Pulmonary artery endothelial cell (primary cell): ENCODE measurements around the gene SULT4A1. TPM values are rescaled to one million over a fixed set of nuclear protein-coding genes. Genes with fewer than 3 reads are reported as not detected.
"Not testable (repeated sequence)": the region's sequence is repeated elsewhere in the genome, so short reads cannot be mapped to it uniquely, and the experiment has no call there.

Experiments
- DNase-seq: peaks from one replicate; pipeline ENCODE4 v3.0.0-alpha.2; 2011; ENCODE audit warnings: low read depth, low spot score
- total RNA-seq: library from RNA; depleted of rRNA; stranded (reverse); fragments of >200 nt; gene quantifications from 2 replicates; pipeline ENCODE4 v1.2.3, GENCODE V29; 2014

The SULT4A1 gene, protein sequence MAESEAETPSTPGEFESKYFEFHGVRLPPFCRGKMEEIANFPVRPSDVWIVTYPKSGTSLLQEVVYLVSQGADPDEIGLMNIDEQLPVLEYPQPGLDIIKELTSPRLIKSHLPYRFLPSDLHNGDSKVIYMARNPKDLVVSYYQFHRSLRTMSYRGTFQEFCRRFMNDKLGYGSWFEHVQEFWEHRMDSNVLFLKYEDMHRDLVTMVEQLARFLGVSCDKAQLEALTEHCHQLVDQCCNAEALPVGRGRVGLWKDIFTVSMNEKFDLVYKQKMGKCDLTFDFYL
- 0.26 TPM in 1 of 2 replicates, not detected in the other for total RNA-seq

DNA sequence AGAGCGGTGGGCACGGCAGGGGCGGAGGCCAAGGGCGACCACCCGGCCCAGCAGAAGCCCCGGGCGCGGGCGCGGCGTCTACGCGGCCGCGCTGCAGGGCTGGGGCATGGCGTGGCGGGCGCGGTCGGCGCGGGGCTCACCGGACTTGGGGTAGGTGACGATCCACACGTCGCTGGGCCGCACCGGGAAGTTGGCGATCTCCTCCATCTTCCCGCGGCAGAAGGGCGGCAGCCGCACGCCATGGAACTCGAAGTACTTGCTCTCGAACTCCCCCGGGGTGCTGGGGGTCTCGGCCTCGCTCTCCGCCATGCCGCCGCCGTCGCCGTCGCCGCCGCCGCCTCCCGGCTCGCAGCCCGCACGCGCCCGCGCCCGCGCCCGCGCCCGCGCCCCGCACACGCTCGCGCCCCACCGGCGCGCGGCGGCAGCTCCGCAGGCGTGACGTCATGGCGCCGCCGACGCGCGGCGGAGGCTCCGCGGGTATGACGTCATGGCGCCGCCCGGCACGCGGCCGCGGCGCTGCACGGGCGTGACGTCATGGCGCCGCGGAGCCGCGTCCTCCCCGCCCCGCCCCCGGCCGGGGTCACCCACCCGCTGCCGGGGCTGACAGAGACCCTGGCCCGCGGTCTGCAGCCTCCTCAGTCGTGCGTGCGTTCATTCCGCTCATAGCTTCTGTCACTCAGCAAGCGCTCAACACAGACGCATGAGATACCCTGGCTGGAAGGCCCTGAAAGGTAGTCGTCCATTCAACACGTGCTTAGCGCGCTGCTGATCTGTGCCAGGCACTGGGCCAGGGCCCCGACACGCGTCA is at the start of gene SULT4A1:
SULT4A1 (minus strand) TSS at position 440 of the 808 bp plus-strand sequence; CDS start at position 309, 131 bp downstream.
- no peak for DNase-seq

- no peak for DNase-seq
These were observed 49.0 kb upstream of the SULT4A1 start for GRCh38 chr22:43911351-43911750.

DNA sequence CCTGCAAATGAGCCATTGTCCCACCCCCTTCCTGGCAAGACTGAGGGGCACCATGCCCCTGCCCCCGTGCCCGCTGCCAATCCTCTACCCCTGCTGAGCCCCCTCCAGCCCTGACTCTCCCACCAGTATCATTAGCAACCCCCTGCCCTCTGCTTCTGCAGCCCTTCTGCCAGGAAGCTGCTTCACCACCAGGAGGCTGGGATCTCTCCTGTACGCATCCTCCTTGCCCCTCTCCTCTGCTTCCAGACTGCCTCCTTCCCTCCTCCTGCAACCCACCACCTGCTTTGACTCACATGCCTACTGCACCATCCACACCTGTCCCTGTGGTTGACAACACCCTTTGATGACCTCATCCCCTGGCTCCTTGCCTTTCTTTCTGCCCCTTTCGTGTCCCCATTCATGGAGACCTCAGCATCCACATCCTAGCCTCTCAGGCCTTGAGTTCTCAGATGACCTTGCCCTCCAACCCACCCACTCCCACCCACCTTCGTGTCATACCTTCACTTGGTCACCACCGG is 47.9 kb upstream of the SULT4A1 start:
- no peak for DNase-seq

DNA sequence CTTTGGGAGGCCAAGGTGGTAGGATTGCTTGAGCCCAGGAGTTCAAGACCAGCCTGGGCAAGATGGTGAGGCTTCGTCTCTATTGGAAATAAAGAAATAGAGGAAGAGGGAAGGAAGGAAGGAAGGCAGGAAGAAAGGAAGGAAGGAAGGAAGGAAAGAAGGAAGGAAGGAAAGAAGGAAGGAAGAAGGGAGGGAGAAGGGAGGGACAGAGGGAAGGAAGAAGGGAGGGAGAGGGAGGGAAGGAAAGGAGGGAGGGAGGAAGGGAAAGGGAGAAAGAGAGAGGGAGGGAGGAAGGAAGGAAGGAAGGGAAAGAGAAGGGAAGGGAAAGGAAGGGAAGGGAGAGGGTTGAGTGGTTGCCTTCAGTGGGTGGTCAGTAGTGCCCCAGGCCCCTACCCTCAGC is 47.4 kb upstream of the SULT4A1 start:
- DNase-seq: no peak

- DNase-seq: no peak
These were observed 43.4 kb upstream of the SULT4A1 start for GRCh38 chr22:43905681-43906080.

- DNase-seq: not testable (repeated sequence)
These were observed 42.1 kb upstream of the SULT4A1 start for GRCh38 chr22:43904412-43904811.

DNA sequence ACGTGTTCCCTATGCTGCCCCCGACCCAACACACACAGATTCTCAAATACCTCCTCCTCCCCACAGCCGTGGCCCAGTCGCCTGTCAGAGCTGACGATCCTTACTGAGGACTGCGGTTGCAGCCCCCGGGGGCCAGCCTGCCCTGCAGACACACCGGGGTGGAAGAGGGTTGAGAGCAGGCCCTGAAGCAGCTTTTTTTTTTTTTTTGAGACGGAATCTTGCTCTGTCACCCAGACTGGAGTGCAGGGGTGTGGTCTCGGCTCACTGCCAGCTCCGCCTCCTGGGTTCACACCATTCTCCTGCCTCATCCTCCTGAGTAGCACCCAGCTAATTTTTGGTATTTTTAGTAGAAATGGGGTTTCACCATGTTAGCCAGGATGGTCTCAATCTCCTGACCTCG is 40.7 kb upstream of the SULT4A1 start:
- DNase-seq: not testable (repeated sequence)

DNA sequence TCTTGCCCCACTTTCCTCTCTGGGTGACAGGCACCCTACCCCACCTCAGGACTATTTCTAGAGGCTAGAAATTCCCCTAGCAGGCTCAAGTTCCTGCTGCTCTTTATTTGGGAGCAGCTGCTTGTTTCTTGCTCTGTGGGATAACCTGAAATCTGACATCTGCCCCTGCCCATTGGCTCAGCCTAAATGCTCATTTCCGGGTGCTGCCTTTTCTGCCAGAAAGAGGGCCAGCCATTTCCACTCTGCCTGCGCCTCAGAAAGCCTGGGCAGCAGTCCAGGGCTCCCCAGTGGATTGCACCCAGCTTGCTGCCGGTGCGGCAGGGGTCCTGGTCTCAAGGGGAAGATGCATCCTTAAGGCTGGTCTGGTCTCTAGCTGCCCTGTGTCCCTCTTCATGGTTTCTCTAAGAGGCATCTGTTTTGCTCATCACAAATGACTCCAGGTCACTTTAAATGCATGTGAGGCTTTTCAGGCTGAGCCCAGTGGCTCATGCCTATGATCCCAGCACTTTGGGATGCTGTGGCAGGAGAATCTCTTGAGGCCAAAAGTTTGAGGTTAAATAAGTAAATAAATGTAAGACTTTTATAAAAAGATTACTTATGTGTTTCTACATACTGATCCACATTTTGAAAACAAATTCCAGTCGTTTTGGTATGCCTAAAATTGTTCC is 39.8 kb upstream of the SULT4A1 start:
- DNase-seq: no peak

DNA sequence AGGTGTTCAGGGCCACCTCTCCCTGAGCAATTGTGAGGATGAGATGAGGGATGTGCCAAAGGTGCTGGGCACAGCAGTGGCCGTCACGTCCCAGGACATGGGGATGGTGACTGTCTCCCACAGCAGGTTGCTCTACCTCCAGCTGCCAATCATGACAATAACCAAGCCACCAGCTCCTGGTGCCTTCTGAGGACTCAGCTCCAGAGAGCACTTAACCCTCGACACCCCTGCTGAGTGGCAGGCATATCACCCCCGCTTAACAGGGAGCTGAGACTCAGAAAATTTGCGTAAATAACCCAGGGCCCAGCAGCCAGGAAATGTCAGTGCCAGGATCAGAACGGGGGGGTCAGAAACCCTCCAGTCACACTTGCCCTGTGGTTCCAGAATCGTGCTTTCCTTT is 37.9 kb upstream of the SULT4A1 start:
- DNase-seq: no peak

GRCh38 chr22:43897751-43898261 is 35.5 kb upstream of the SULT4A1 start:
- no peak for DNase-seq

- no peak for DNase-seq
These were observed 33.8 kb upstream of the SULT4A1 start for GRCh38 chr22:43895986-43896645.

GRCh38 chr22:43894122-43894521 is 31.8 kb upstream of the SULT4A1 start:
- DNase-seq: no peak

DNA sequence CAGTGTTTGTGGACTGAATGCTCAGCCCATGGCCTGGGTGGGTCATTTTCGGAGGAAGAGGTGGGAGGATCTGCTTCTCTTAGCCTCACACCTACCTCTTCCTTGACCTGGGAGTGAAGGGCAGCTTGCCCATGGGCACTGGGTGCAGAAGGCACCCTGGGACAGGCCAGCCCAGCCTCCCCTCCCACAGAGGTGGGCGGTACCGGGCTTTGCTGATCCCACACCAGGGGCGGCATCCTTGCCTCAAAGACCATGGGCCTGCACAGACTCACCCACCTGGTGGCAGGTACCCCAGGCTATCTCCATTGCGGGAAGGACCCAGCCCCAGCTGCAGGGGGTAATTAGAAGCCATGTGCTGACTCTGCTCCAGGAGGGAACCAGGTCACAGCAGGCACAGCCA is 31.0 kb upstream of the SULT4A1 start:
- DNase-seq: no peak

DNA sequence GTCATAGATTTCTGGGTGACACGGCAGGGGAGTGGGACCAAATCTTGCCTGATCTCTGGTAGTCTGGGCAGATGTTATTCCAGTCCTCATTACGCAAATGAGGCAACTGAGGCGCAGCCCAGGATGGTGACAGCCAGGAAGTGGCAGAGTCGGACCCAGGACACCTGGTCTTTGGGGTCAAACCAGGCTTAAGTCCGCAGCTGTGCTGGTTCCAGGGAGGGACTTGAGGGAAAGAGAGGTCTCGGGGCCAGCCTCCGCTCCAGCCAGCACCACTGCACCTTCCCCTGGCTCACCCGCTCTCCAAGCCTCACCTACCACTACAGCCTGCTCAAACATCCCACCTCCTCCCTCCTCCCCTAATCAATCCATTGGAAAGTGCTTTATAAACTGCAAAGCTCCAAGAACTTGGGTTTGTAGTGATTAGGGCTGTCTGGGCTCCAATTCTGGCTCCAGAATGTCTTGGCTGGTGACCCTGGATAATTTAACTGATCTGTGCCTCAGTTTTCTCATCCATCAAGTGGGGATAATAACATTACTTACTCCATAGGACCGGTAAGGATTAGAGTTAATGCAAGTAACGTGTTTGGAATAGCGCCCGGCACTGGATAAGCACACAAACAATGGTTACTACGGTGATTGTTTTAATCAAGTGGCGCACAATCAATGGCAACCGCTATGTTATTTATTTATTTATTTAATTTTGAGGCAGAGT is 30.0 kb upstream of the SULT4A1 start:
- no peak for DNase-seq

DNA sequence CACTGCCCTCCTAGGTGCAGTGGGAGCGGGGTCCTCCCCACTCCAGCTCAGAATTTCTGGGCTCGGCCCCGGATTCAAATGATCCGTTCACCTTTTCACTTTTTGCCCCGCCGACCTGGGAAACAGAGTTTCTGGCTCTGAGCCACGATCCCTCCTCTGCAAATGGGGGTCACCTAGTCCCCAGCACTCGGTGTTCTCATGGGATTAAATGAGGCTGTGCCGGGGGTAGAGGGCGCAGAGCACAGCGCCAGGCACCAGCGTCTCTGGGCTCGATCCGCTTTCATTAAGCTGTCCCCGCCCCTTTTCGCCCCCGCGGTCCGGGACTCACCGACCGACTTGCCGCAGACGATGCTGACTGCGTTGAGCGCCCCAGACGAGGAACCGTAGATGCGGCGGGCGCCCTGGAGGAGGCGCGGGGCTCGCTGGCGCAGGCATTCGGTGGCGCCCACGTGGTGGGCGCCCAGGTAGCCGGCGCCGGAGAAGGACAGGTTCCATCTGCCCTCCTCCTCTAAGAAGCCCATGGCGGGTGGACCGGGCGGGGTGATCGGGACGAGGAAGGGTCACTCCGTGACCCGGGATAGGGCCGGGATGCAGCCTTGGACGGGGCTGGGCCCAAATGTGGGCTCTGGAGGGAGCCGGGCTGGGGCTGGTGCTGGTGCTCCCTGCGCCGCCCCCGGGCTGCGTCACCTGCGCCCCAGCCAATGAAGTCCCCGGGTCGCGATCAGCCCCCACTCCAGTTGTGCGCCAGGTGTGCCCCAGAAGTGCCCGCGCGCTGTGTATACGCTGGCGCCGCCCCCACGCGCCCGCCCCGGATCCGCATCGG is 29.3 kb upstream of the SULT4A1 start, which contains the start of gene PNPLA5:
PNPLA5 (minus strand) TSS at position 654 of the 823 bp plus-strand sequence; CDS start at position 521, 133 bp downstream.
- DNase-seq: no peak

DNA sequence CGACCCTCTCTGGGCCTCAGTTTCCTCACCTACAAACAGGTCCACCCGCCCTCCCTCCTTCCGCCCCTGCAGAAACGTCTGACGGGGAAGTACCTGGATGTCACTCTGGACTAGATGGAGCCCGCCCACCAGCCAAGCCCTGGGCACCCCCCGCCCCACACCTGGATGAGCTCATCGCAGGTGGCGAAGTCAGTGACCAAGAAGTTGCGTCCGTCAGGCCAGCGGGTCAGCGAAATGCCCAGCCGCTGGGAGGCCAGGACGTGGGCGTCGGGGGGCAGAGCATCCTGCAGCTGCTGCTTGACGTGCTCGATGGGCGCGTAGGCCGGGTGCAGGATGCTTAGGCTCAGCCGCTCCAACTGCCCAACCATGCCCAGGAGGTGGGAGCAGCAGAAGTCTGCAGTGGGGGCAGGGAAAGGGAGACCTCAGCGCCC is 28.6 kb upstream of the SULT4A1 start:
- DNase-seq: no peak

GRCh38 chr22:43889860-43890253 is 27.5 kb upstream of the SULT4A1 start:
- no peak for DNase-seq

- DNase-seq: no peak
These were observed 27.0 kb upstream of the SULT4A1 start for GRCh38 chr22:43889201-43889859.

GRCh38 chr22:43888740-43889139 is 26.4 kb upstream of the SULT4A1 start:
- DNase-seq: no peak
